Measurements from ENCODE around the gene C6orf62.
"Not testable (repeated sequence)": the region's sequence is repeated elsewhere in the genome, so short reads cannot be mapped to it uniquely, and the experiment has no call there.

C6orf62 gene

DNA sequence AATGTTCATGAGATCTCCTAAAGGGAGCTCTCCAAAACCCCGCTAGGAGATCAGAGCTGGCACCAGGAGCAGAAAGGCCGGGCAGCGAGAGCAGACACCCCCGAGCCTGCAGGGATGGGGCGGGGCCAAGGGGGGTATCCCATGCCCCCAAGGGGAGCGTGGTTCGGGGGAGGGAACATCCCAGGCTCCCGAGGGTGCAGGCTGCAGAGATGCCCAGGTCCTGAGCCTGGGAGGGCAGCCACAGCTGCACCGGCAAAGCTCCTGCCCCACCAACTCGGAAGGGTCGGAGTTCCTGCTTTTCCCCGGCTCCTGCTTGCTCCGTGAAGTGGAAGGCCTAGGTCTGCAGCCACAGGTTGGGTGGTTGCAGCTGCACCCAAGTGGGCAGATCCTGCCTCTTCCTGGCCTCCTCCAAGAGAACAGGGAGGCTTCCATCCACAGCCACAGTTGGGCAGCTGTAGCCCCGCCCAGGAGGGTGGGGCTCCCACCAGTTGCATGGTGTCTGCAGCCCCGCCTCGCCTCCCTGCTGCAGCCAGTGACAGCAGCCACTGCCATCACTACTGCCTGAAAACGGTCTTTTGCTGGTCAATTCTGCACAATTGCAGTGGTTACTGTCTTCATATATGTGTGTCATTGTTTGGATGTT lies 42.4 kb upstream of the C6orf62 start:
- TF ChIP-seq, protein P1, sequence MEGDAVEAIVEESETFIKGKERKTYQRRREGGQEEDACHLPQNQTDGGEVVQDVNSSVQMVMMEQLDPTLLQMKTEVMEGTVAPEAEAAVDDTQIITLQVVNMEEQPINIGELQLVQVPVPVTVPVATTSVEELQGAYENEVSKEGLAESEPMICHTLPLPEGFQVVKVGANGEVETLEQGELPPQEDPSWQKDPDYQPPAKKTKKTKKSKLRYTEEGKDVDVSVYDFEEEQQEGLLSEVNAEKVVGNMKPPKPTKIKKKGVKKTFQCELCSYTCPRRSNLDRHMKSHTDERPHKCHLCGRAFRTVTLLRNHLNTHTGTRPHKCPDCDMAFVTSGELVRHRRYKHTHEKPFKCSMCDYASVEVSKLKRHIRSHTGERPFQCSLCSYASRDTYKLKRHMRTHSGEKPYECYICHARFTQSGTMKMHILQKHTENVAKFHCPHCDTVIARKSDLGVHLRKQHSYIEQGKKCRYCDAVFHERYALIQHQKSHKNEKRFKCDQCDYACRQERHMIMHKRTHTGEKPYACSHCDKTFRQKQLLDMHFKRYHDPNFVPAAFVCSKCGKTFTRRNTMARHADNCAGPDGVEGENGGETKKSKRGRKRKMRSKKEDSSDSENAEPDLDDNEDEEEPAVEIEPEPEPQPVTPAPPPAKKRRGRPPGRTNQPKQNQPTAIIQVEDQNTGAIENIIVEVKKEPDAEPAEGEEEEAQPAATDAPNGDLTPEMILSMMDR (conservative IDR thresholded peaks at IDR 0.05; ENCODE audit: low read depth, low read length): no peak
- no peak overlapping the region for H3K4me3 ChIP-seq (ENCODE audit: low read depth, low read length)
- no peak for DNase-seq (ENCODE audit: low read depth)

DNA sequence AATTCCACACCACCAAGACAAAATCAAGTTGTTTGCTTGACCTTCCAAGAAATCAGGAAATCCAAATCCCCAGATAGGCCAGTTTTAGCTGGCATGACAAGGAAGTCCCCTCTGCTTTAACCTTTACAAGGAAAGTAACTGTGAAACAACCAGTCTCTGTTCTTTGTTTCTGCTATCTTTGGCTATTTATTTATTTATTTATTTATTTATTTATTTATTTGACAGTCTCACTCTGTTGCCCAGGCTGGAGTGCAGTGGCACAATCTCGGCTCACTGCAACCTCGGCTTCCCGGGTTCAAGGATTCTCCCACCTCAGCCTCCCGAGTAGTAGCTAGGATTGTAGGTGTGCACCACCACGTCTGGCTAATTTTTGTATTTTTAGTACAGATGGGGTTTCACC lies 41.3 kb upstream of the C6orf62 start:
- TF ChIP-seq, protein P1 (conservative IDR thresholded peaks at IDR 0.05; ENCODE audit: low read depth, low read length): no peak
- no peak overlapping the region for H3K4me3 ChIP-seq (ENCODE audit: low read depth, low read length)
- no peak for DNase-seq (ENCODE audit: low read depth)

DNA sequence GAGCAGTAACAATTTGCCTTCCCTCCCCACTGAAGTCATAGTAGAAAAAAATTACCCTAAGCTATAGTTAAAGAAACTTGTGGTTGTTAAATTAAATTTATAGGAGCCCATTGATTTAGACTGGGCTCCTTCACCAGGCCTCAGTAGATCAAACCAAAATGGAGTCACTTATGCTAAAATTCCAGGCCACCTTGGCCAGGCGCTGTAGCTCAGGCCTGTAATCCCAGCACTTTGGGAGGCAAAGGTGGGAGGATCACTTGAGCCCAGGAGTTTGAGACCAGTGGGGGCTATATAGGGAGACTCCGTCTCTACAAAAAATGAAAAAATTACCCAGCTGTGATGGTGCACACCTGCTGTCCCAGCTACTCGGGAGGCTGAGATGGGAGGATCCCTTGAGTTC lies 40.8 kb upstream of the C6orf62 start:
- H3K4me3 ChIP-seq (ENCODE audit: low read depth, low read length): no peak overlapping the region
- TF ChIP-seq, protein P1 (conservative IDR thresholded peaks at IDR 0.05; ENCODE audit: low read depth, low read length): no peak
- no peak for DNase-seq (ENCODE audit: low read depth)

DNA sequence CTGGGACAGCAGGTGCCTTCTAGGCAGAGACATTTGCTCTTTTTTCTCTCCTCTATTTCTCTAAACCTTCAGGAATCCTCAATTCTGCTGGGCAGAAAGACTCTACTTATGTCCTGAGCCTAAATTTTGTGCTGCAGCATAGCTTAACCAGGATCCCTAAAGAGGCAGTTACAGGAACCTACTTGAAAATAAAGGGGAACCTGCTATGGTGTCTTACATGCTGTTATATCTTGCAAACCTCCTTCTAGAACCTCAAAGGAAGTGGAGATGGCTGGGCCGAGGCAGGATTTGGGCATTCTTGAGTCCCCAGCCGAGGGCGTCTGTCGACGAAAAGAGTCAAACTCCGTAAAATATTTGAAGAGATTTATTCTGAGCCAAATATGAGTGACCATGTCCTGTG lies 38.7 kb upstream of the C6orf62 start:
- TF ChIP-seq, protein P1 (conservative IDR thresholded peaks at IDR 0.05; ENCODE audit: low read depth, low read length): no peak
- no peak overlapping the region for H3K4me3 ChIP-seq (ENCODE audit: low read depth, low read length)
- DNase-seq (ENCODE audit: low read depth): no peak

DNA sequence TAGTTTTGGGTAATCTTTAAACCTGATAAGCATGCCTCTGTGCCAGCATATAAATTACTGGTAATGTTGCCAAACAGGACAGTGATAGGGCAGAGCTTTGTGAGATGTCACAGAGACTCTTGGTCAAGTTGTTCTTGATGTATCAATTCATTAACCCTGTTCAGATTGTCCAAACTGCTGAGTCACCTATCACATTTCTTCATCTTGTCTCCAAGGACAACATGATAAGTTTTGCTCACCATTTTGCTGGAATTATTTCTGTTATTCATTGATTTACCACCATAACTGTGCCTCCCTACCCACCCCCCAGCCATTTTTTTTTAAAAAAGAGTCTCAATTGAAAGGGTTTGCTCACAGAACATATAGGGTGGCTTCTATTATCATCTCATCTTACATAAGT lies 36.3 kb upstream of the C6orf62 start:
- no peak overlapping the region for H3K4me3 ChIP-seq (ENCODE audit: low read depth, low read length)
- TF ChIP-seq, protein P1 (conservative IDR thresholded peaks at IDR 0.05; ENCODE audit: low read depth, low read length): no peak
- DNase-seq (ENCODE audit: low read depth): no peak

DNA sequence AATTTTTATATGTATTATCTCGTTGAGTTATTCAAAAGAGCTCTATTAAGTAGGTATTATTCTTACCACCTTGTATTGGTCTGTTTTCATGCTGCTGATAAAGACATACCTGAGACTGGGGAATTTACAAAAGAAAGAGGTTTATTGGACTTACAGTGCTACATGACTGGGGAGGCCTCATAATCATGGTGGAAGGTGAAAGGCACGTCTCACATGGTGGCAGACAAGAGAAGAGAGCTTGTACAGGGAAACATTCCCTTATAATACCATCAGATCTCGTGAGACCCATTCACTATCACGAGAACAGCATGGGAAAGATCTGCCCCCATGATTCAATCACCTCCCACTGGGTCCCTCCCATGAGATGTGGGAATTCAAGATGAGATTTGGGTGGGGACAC lies 35.4 kb upstream of the C6orf62 start:
- H3K4me3 ChIP-seq (ENCODE audit: low read depth, low read length); DNase-seq (ENCODE audit: low read depth): not testable (repeated sequence)

DNA sequence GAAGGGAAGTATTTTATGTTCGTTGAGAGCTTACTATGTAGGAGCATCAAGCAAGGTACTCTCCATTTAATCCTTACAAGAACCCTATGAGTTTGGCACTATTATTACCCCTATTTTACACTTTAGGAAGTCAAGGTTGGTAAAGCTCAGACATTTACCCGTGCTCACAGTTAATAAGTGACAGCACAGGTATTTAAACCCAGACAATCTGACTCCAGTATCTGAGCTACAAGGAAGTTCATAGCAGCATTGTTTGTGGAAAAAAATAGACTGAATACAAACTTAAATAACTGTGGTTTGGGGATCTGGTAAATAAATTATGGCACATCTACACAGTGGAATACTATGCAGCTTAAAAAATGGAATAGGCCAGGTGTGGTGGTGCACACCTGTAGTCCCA lies 34.6 kb upstream of the C6orf62 start:
- TF ChIP-seq, protein P1 (conservative IDR thresholded peaks at IDR 0.05; ENCODE audit: low read depth, low read length): no peak
- no peak for DNase-seq (ENCODE audit: low read depth)
- no peak overlapping the region for H3K4me3 ChIP-seq (ENCODE audit: low read depth, low read length)
